Measurements from ENCODE around the gene TPP1. TPM values are rescaled to one million over a fixed set of nuclear protein-coding genes. Genes with fewer than 3 reads are reported as not detected.

TPP1 gene
- total RNA-seq, 1 donor from 2014 or later, result 15.7 TPM

DNA sequence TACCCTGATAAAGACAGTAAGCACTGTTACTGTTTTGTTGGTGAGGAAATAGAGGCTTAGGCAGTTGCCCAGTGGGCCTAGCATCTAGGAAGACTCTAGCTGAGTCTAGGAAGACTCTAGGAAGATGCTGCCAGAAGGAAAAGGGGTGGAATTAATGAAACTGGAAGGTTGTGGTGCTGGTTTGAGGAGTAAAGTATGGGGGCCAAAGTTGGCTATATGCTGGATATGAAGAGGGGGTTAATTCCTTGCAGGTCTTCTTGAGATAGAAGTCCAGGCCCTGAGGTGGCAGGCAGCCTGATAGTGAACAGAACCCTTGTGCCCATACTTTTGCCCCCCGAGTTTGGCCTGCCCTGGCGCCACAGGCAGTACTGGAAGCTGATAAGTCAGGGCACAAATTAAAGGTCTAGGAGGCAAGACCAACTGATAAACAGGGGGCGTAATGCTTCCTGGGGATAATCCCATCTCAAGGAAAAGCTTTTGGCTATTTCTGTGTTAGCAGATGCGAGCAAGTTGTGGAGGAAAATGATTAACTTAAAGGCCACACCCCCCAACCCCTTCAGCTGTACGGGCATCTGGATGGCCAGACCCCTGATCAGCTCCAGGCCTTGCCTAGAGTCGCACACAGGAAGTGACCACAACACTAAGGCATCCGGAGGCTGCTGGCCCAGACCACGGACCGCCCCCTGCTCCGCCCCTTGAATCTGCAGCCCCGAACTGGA lies 12.6 kb downstream of the TPP1 start:
- Histone ChIP-seq H3K9ac (ENCODE audit: low read depth in 1 of 3, low read length in 3 of 3) (peak overlapping the region; percentile 71 to 73 (median 72)), H3K27ac (ENCODE audit: low read depth, low read length) (peak overlapping the region; percentile 96), H3K9me3 (ENCODE audit: control insufficient read depth in 3 of 3, low read length in 3 of 3) (no peaks in the 10 kb centered on the region), H3K4me3 (ENCODE audit: low read length in 3 of 3) (peak overlapping the region; percentile 50 to 61 (median 57)), H3K36me3 (ENCODE audit: control insufficient read depth in 3 of 3, insufficient read depth in 3 of 3, low read length in 3 of 3) (peaks cover 39 to 45% (median 41%) of the 10 kb centered on the region in 3 donors), H3K4me1 (ENCODE audit: control insufficient read depth in 3 of 3, insufficient read depth in 3 of 3, low read length in 3 of 3) (peaks cover 50 to 81% (median 64%) of the 10 kb centered on the region in 3 donors), H3K27me3 (ENCODE audit: control insufficient read depth in 3 of 3, insufficient read depth in 3 of 3, low read length in 3 of 3) (no peaks in the 10 kb centered on the region)

DNA sequence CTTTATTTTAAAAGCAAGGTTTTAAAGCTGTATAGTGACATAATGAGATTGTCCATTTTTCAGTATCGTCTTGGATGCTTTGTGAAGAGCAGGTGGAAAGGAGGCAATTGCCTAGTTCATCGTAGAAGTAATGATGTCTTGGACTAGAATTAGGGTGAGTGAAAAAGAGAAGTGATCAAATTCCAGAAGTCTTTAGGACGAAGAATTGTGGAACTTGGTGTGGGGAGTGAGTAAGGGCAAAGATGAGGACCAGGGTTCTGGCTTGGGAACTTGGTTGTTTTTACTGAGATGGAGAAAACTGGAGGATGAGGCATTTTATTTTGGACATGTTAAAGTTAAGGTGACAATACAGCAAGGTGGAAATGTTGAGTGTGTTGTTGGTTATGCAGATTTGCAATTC lies 14.4 kb downstream of the TPP1 start:
- Histone ChIP-seq H3K27me3 (ENCODE audit: control insufficient read depth in 3 of 3, insufficient read depth in 3 of 3, low read length in 3 of 3) (no peaks in the 10 kb centered on the region), H3K9me3 (ENCODE audit: control insufficient read depth in 3 of 3, low read length in 3 of 3) (no peaks in the 10 kb centered on the region), H3K4me3 (ENCODE audit: low read length in 3 of 3) (peak overlapping the region; percentile 93 to 97 (median 95)), H3K27ac (ENCODE audit: low read depth, low read length) (peak overlapping the region; percentile 95), H3K4me1 (ENCODE audit: control insufficient read depth in 3 of 3, insufficient read depth in 3 of 3, low read length in 3 of 3) (peaks cover 51 to 75% (median 55%) of the 10 kb centered on the region in 3 donors), H3K9ac (ENCODE audit: low read depth in 1 of 3, low read length in 3 of 3) (peak overlapping the region; percentile 95 to 98 (median 97)), H3K36me3 (ENCODE audit: control insufficient read depth in 3 of 3, insufficient read depth in 3 of 3, low read length in 3 of 3) (peaks cover 40 to 46% (median 43%) of the 10 kb centered on the region in 3 donors)

DNA sequence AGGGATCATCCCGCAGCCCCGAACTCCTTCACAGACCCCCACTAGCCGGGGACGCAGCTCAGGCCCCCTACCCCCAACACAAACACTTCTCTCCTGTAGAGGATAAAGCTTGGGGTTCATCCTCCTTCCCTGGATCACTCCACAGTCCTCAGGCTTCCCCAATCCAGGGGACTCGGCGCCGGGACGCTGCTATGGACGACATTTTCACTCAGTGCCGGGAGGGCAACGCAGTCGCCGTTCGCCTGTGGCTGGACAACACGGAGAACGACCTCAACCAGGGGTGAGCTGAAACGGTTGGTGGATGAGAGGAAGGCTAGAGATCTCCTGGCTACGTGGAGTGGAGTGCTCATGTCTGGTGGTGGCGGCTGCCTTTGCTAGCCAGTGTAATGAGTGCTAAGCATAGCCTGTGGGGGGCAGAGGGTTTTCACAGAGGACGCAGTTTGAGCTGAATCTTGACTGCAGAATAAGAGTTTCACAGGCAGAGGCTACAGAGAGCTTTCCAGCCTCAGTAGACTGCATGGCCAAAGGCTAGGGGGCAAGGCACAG lies 15.1 kb downstream of the TPP1 start:
- Histone ChIP-seq H3K36me3 (ENCODE audit: control insufficient read depth in 3 of 3, insufficient read depth in 3 of 3, low read length in 3 of 3) (peaks cover 40 to 46% (median 43%) of the 10 kb centered on the region in 3 donors), H3K27me3 (ENCODE audit: control insufficient read depth in 3 of 3, insufficient read depth in 3 of 3, low read length in 3 of 3) (no peaks in the 10 kb centered on the region), H3K4me1 (ENCODE audit: control insufficient read depth in 3 of 3, insufficient read depth in 3 of 3, low read length in 3 of 3) (peaks cover 52 to 74% (median 53%) of the 10 kb centered on the region in 3 donors), H3K9ac (ENCODE audit: low read depth in 1 of 3, low read length in 3 of 3) (peak overlapping the region; percentile 95 to 98 (median 97)), H3K27ac (ENCODE audit: low read depth, low read length) (peak overlapping the region; percentile 95), H3K4me3 (ENCODE audit: low read length in 3 of 3) (peak overlapping the region; percentile 93 to 97 (median 95)), H3K9me3 (ENCODE audit: control insufficient read depth in 3 of 3, low read length in 3 of 3) (no peaks in the 10 kb centered on the region)

DNA sequence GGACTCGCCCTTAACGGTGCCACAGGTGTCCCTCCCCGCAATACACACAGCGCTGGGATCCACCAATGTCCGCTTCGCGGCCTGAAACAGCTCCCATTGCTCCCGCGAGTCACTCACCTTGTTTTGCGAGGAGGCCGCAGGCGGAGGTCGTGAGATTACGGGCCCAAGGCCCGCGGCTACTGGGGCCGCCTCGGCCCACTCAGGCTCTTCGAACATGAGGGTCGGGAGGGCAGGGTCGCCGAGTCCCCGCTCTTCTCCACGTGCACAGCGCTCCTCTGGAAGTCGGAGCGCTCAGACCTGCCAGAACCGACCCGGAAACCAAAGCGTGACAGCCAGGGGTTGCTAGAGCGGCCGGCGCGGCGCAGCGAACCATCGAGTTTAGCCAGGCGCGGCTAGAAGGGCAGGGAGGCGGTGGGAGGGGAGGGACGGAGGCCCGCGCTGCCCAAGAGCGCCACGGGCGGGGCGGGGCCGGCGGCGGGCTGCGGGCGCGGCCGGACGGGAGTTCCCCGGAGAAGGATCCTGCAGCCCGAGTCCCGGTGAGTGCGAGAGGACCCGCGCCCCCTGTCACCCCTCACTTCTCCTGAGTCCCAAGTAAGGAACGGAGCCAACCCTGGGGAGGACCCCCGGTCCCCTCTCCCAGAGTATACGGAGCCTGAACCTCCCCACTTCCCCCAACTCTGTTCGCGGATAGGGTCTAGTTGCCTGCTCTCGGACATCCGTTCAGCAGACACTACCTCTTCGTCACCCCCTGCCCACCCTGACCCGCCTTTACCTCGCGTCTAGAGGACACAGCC lies 15.7 kb downstream of the TPP1 start, which contains the start of the genes ILK and RRP8:
Gene ILK, plus strand, starts transcription at position 488 of the 794 bp plus-strand sequence. CDS start 498 bp downstream, outside the sequence.
Gene RRP8, minus strand, starts transcription at position 330 of the 794 bp plus-strand sequence. Its CDS starts 114 bp downstream, at position 216.
- Histone ChIP-seq H3K9ac (ENCODE audit: low read depth in 1 of 3, low read length in 3 of 3) (peak within 1 kb of the TSS; percentile 95 to 98 (median 97)), H3K4me1 (ENCODE audit: control insufficient read depth in 3 of 3, insufficient read depth in 3 of 3, low read length in 3 of 3) (peaks cover 52 to 70% (median 52%) of the 10 kb centered on the region in 3 donors), H3K27me3 (ENCODE audit: control insufficient read depth in 3 of 3, insufficient read depth in 3 of 3, low read length in 3 of 3) (no peaks in the 10 kb centered on the region), H3K4me3 (ENCODE audit: low read length in 3 of 3) (peak within 1 kb of the TSS; percentile 93 to 97 (median 95)), H3K27ac (ENCODE audit: low read depth, low read length) (peak within 1 kb of the TSS; percentile 95), H3K9me3 (ENCODE audit: control insufficient read depth in 3 of 3, low read length in 3 of 3) (no peaks in the 10 kb centered on the region), H3K36me3 (ENCODE audit: control insufficient read depth in 3 of 3, insufficient read depth in 3 of 3, low read length in 3 of 3) (peaks cover 40 to 44% (median 43%) of the 10 kb centered on the region in 3 donors)

GRCh38 chr11:6602096-6602940 lies 16.9 kb downstream of the TPP1 start:
- Histone ChIP-seq H3K9ac (ENCODE audit: low read depth in 1 of 3, low read length in 3 of 3) (peak overlapping the region; percentile 92 to 98 (median 95)), H3K36me3 (ENCODE audit: control insufficient read depth in 3 of 3, insufficient read depth in 3 of 3, low read length in 3 of 3) (peaks cover 38 to 40% (median 38%) of the 10 kb centered on the region in 3 donors), H3K4me1 (ENCODE audit: control insufficient read depth in 3 of 3, insufficient read depth in 3 of 3, low read length in 3 of 3) (peaks cover 40 to 58% (median 46%) of the 10 kb centered on the region in 3 donors), H3K4me3 (ENCODE audit: low read length in 3 of 3) (peak overlapping the region; percentile 92 to 97 (median 93)), H3K27ac (ENCODE audit: low read depth, low read length) (peak overlapping the region; percentile 95), H3K27me3 (ENCODE audit: control insufficient read depth in 3 of 3, insufficient read depth in 3 of 3, low read length in 3 of 3) (no peaks in the 10 kb centered on the region), H3K9me3 (ENCODE audit: control insufficient read depth in 3 of 3, low read length in 3 of 3) (no peaks in the 10 kb centered on the region)

GRCh38 chr11:6601041-6601461 lies 18.2 kb downstream of the TPP1 start:
- no peaks in the 10 kb centered on the region for H3K27me3 ChIP-seq (ENCODE audit: control insufficient read depth in 3 of 3, insufficient read depth in 3 of 3, low read length in 3 of 3)
- peaks cover 38 to 43% (median 40%) of the 10 kb centered on the region in 3 donors for H3K36me3 ChIP-seq (ENCODE audit: control insufficient read depth in 3 of 3, insufficient read depth in 3 of 3, low read length in 3 of 3)
- no peak overlapping the region for H3K27ac ChIP-seq (ENCODE audit: low read depth, low read length)
- peaks cover 34 to 46% (median 34%) of the 10 kb centered on the region in 3 donors for H3K4me1 ChIP-seq (ENCODE audit: control insufficient read depth in 3 of 3, insufficient read depth in 3 of 3, low read length in 3 of 3)
- no peak overlapping the region for H3K9ac ChIP-seq (ENCODE audit: low read depth in 1 of 3, low read length in 3 of 3)
- H3K4me3 ChIP-seq (ENCODE audit: low read length in 3 of 3), result no peak overlapping the region
- no peaks in the 10 kb centered on the region for H3K9me3 ChIP-seq (ENCODE audit: control insufficient read depth in 3 of 3, low read length in 3 of 3)

- peaks cover 24 to 35% (median 24%) of the 10 kb centered on the region in 3 donors for H3K4me1 ChIP-seq (ENCODE audit: control insufficient read depth in 3 of 3, insufficient read depth in 3 of 3, low read length in 3 of 3)
- H3K36me3 ChIP-seq (ENCODE audit: control insufficient read depth in 3 of 3, insufficient read depth in 3 of 3, low read length in 3 of 3), result peaks cover 38 to 48% (median 46%) of the 10 kb centered on the region in 3 donors
- H3K4me3 ChIP-seq (ENCODE audit: low read length in 3 of 3), result no peak overlapping the region
- H3K27ac ChIP-seq (ENCODE audit: low read depth, low read length), result no peak overlapping the region
- H3K9ac ChIP-seq (ENCODE audit: low read depth in 1 of 3, low read length in 3 of 3), result no peak overlapping the region
- H3K9me3 ChIP-seq (ENCODE audit: control insufficient read depth in 3 of 3, low read length in 3 of 3), result no peaks in the 10 kb centered on the region
- H3K27me3 ChIP-seq (ENCODE audit: control insufficient read depth in 3 of 3, insufficient read depth in 3 of 3, low read length in 3 of 3), result no peaks in the 10 kb centered on the region
Measured at GRCh38 chr11:6599881-6600390, 19.3 kb downstream of the TPP1 start.

GRCh38 chr11:6599449-6599848 lies 19.8 kb downstream of the TPP1 start:
- Histone ChIP-seq H3K9ac (ENCODE audit: low read depth in 1 of 3, low read length in 3 of 3) (no peak overlapping the region), H3K27me3 (ENCODE audit: control insufficient read depth in 3 of 3, insufficient read depth in 3 of 3, low read length in 3 of 3) (no peaks in the 10 kb centered on the region), H3K4me3 (ENCODE audit: low read length in 3 of 3) (no peak overlapping the region), H3K9me3 (ENCODE audit: control insufficient read depth in 3 of 3, low read length in 3 of 3) (no peaks in the 10 kb centered on the region), H3K36me3 (ENCODE audit: control insufficient read depth in 3 of 3, insufficient read depth in 3 of 3, low read length in 3 of 3) (peaks cover 41 to 51% (median 49%) of the 10 kb centered on the region in 3 donors), H3K4me1 (ENCODE audit: control insufficient read depth in 3 of 3, insufficient read depth in 3 of 3, low read length in 3 of 3) (peaks cover 19 to 31% (median 20%) of the 10 kb centered on the region in 3 donors), H3K27ac (ENCODE audit: low read depth, low read length) (no peak overlapping the region)

- Histone ChIP-seq H3K9me3 (ENCODE audit: control insufficient read depth in 3 of 3, low read length in 3 of 3) (no peaks in the 10 kb centered on the region), H3K27ac (ENCODE audit: low read depth, low read length) (no peak overlapping the region), H3K4me1 (ENCODE audit: control insufficient read depth in 3 of 3, insufficient read depth in 3 of 3, low read length in 3 of 3) (peaks cover 18 to 24% (median 19%) of the 10 kb centered on the region in 3 donors), H3K9ac (ENCODE audit: low read depth in 1 of 3, low read length in 3 of 3) (no peak overlapping the region), H3K4me3 (ENCODE audit: low read length in 3 of 3) (no peak overlapping the region), H3K36me3 (ENCODE audit: control insufficient read depth in 3 of 3, insufficient read depth in 3 of 3, low read length in 3 of 3) (peaks cover 43 to 56% (median 53%) of the 10 kb centered on the region in 3 donors), H3K27me3 (ENCODE audit: control insufficient read depth in 3 of 3, insufficient read depth in 3 of 3, low read length in 3 of 3) (no peaks in the 10 kb centered on the region)
Measured at GRCh38 chr11:6598555-6598954, 20.7 kb downstream of the TPP1 start.
